HG03196 (cell line): ENCODE measurements around the gene PPP2R2C.

Experiments used
- ATAC-seq: cut with Tn5 transposase; IDR thresholded peaks from one replicate; pipeline ENCODE4 v1.9.1; 2021; ENCODE audit not compliant: unreplicated experiment

PPP2R2C gene

GRCh38 chr4:6449746-6450369 lies 22.6 kb downstream of the PPP2R2C start:
- ATAC-seq, result no peak

GRCh38 chr4:6449335-6449734 lies 23.1 kb downstream of the PPP2R2C start:
- no peak for ATAC-seq

- no peak for ATAC-seq
These were observed 23.8 kb downstream of the PPP2R2C start for GRCh38 chr4:6448476-6449170.

GRCh38 chr4:6447672-6448171 lies 24.7 kb downstream of the PPP2R2C start:
- no peak for ATAC-seq

- no peak for ATAC-seq
These were observed 25.6 kb downstream of the PPP2R2C start for GRCh38 chr4:6446538-6447451.

- no peak for ATAC-seq
These were observed 26.3 kb downstream of the PPP2R2C start for GRCh38 chr4:6446130-6446482.

- ATAC-seq, result no peak
These were observed 26.8 kb downstream of the PPP2R2C start for GRCh38 chr4:6445403-6446129.

- ATAC-seq, result no peak
These were observed 27.8 kb downstream of the PPP2R2C start for GRCh38 chr4:6444582-6444981.

GRCh38 chr4:6443035-6444023 lies 29.1 kb downstream of the PPP2R2C start:
- ATAC-seq, result no peak

- no peak for ATAC-seq
These were observed 29.9 kb downstream of the PPP2R2C start for GRCh38 chr4:6442555-6442954.

GRCh38 chr4:6441758-6442157 lies 30.7 kb downstream of the PPP2R2C start:
- ATAC-seq, result no peak

GRCh38 chr4:6441202-6441582 lies 31.2 kb downstream of the PPP2R2C start:
- ATAC-seq, result no peak

- ATAC-seq, result no peak
These were observed 31.8 kb downstream of the PPP2R2C start for GRCh38 chr4:6440506-6441201.

- no peak for ATAC-seq
These were observed 33.2 kb downstream of the PPP2R2C start for GRCh38 chr4:6439120-6439762.

- ATAC-seq, result no peak
These were observed 34.6 kb downstream of the PPP2R2C start for GRCh38 chr4:6437826-6438238.

- no peak for ATAC-seq
These were observed 37.4 kb downstream of the PPP2R2C start for GRCh38 chr4:6435010-6435409.

GRCh38 chr4:6430927-6431326 lies 41.5 kb downstream of the PPP2R2C start:
- ATAC-seq, result no peak

GRCh38 chr4:6427439-6428090 lies 44.8 kb downstream of the PPP2R2C start:
- ATAC-seq, result no peak
